Pancreas (tissue), 10 donors: ENCODE measurements around the gene ZZZ3. TPM values are rescaled to one million over a fixed set of nuclear protein-coding genes. Genes with fewer than 3 reads are reported as not detected.
"Not testable (repeated sequence)": the region's sequence is repeated elsewhere in the genome, so short reads cannot be mapped to it uniquely, and the experiment has no call there.

Source experiments
- ATAC-seq, 4 donors: fragments of 200-7000 bp; cut with Tn5 transposase; one replicate each; pipeline versions ENCODE4 v1.8.0 to v1.9.1; 2020; ENCODE audit warnings: mild to moderate bottlenecking in 4 of 4, moderate library complexity in 4 of 4
- DNase-seq, 6 donors: peaks; one replicate each; pipeline ENCODE4 v3.0.0-alpha.2; 2020
- FAIRE-seq: peaks from 2 replicates; lab custom pipeline; 2012; peaks lifted over from hg19 to GRCh38; lab: Jason Lieb, UNC
- H3K27ac ChIP-seq, 4 donors: fragments of 200-600 bp; sonication (generic); 1 replicate in 3 of 4; 2 replicates in 1 of 4; pipeline versions ENCODE4 v1.5.0 to v1.8.0; 2020
- H3K27me3 ChIP-seq, 4 donors: fragments of 200-600 bp; one replicate each; pipeline ENCODE4 v1.8.0; 2021
- H3K36me3 ChIP-seq, 3 donors: fragments of 200-600 bp; sonication (generic) in 1 of 3; one replicate each; pipeline versions ENCODE4 v1.5.0 to v1.8.0; 2020 to 2021
- H3K4me1 ChIP-seq, 3 donors: fragments of 200-600 bp; one replicate each; pipeline ENCODE4 v1.8.0; 2021
- H3K4me3 ChIP-seq, 4 donors: fragments of 200-600 bp; sonication (generic) in 2 of 4; one replicate each; pipeline versions ENCODE4 v1.5.0 to v1.8.0; 2020 to 2021
- H3K9me3 ChIP-seq, 4 donors: fragments of 200-600 bp; one replicate each; pipeline ENCODE4 v1.8.0; 2021
- CTCF ChIP-seq, 4 donors: fragments of 200-600 bp; sonication (generic) in 3 of 4; IDR thresholded peaks; one replicate each; pipeline versions ENCODE4 v1.5.0 to v1.8.0; 2021; ENCODE audit warnings: antibody characterized with exemption in 4 of 4
- WGBS, 2 donors: extraction: QIAGEN DNeasy Blood & Tissue Kit; methylation state at CpG; one replicate each; pipeline ENCODE4 v1.1.7; 2013; 5-methylcytosine and 5-hydroxymethylcytosine counted together
- intact Hi-C, 3 donors: fragments of 100-400 bp; cut with DNase I; formaldehyde crosslinking; loops; one replicate each; pipeline versions ENCODE4 v1.11.1 to v1.14.2; 2022
- polyA plus RNA-seq, 2 donors: library from polyadenylated mRNA; stranded (reverse); fragments of 200-250 nt; gene quantifications; one replicate each; pipeline ENCODE4 v1.2.3, GENCODE V29; 2013
- total RNA-seq, 6 donors: library from RNA; stranded (reverse); fragmentation: NEBNext Ultra II Directional in 4 of 6; extraction: Animal tissue kit (Norgen Biotek cat#: 25700) in 4 of 6; gene quantifications; one replicate each; pipeline versions ENCODE4 v1.2.1 to v1.2.4, GENCODE V29; 2021 to 2023
- donor health status: healthy with polysubstance abuse.
- donor health status: DM: no; HTN: no; CAD: no; lungs with moderate emphysema.
- donor health status: DM: no; HTN: no; CAD: no.
- donor health status: control.
- donor health status: control.
- donor health status: Bipolar disorder and iron deficiency.
- donor health status: DM: yes; HTN: yes; CAD: no.
- donor health status: DM: no; HTN: no; CAD: no.
- donor health status: DM: no; HTN: no; CAD: no.
- donor health status: DM: yes; HTN: yes; CAD: no.

Gene ZZZ3
- total and polyA plus RNA-seq, 8 donors = 8.2 to 33.0 (median 21.1) TPM

GRCh38 chr1:77680173-77680572, 2.3 kb downstream of the ZZZ3 start:
- Histone ChIP-seq H3K4me3 (no peak overlapping the region), H3K27me3 (no peaks in the 10 kb centered on the region), H3K4me1 (peaks cover 33 to 47% (median 43%) of the 10 kb centered on the region in 3 donors), H3K36me3 (no peaks in the 10 kb centered on the region), H3K27ac (no peak overlapping the region), H3K9me3 (no peaks in the 10 kb centered on the region)
- DNase-seq (no peak), FAIRE-seq (no peak), ATAC-seq (no peak)
- intact Hi-C loops = no loop called here
- 54 to 66% methylated on average over 2 of the region's 2 CpGs for WGBS, 2 donors
- TF ChIP-seq CTCF (IDR thresholded peaks at IDR 0.05) = no peak

GRCh38 chr1:77678660-77679610, 3.5 kb downstream of the ZZZ3 start:
- Histone ChIP-seq H3K27me3 (no peaks in the 10 kb centered on the region), H3K9me3 (no peaks in the 10 kb centered on the region), H3K27ac (peak overlapping the region in 1 of 4 donors; percentile 1), H3K4me1 (peaks cover 30 to 42% (median 38%) of the 10 kb centered on the region in 3 donors), H3K4me3 (no peak overlapping the region), H3K36me3 (no peaks in the 10 kb centered on the region)
- DNase-seq (no peak), ATAC-seq (no peak), FAIRE-seq (no peak)
- 69% methylated on average over 5 of the region's 5 CpGs for WGBS, 2 donors
- no peak for TF ChIP-seq CTCF (IDR thresholded peaks at IDR 0.05)
- intact Hi-C loops = no loop called here

- H3K27me3 ChIP-seq, H3K36me3 ChIP-seq, H3K27ac ChIP-seq, DNase-seq, H3K9me3 ChIP-seq, intact Hi-C loops, FAIRE-seq, H3K4me3 ChIP-seq, ATAC-seq: not testable (repeated sequence)
- 88 to 97% methylated on average over 2 to 3 of the region's 3 CpGs for WGBS, 2 donors
- peaks cover 21 to 22% (median 22%) of the 10 kb centered on the region in 3 donors for H3K4me1 ChIP-seq
Observed at GRCh38 chr1:77674807-77675206, 7.7 kb downstream of the ZZZ3 start.

- H3K27me3 ChIP-seq = no peaks in the 10 kb centered on the region
- H3K9me3 ChIP-seq = no peaks in the 10 kb centered on the region
- peaks cover 13 to 16% (median 15%) of the 10 kb centered on the region in 3 donors for H3K4me1 ChIP-seq
- no peak overlapping the region for H3K4me3 ChIP-seq
- no peaks in the 10 kb centered on the region for H3K36me3 ChIP-seq
- no peak for TF ChIP-seq CTCF (IDR thresholded peaks at IDR 0.05)
- intact Hi-C loops = no loop called here
- no peak overlapping the region for H3K27ac ChIP-seq
- FAIRE-seq (no peak), ATAC-seq (no peak), DNase-seq (no peak)
- 60 to 82% methylated on average over 1 of the region's 1 CpG for WGBS, 2 donors
Observed at GRCh38 chr1:77673716-77674355, 8.6 kb downstream of the ZZZ3 start.

- FAIRE-seq (no peak), ATAC-seq (no peak), DNase-seq (no peak)
- WGBS, 2 donors = 92 to 94% methylated on average over 6 of the region's 6 CpGs
- intact Hi-C loops = no loop called here
- no peaks in the 10 kb centered on the region for H3K36me3 ChIP-seq
- H3K4me1 ChIP-seq = peaks cover 7 to 16% (median 14%) of the 10 kb centered on the region in 3 donors
- H3K27me3 ChIP-seq = no peaks in the 10 kb centered on the region
- no peak overlapping the region for H3K4me3 ChIP-seq
- H3K27ac ChIP-seq = no peak overlapping the region
- no peak for TF ChIP-seq CTCF (IDR thresholded peaks at IDR 0.05)
- H3K9me3 ChIP-seq = no peaks in the 10 kb centered on the region
Observed at GRCh38 chr1:77673030-77673429, 9.4 kb downstream of the ZZZ3 start.
